Fibroblast of mammary gland (primary cell): Measurements from ENCODE around the gene RNU1-2.
A peak's percentile ranks its signal among the peaks of the same experiment; 100 is the strongest.
"Not testable (repeated sequence)": the region's sequence is repeated elsewhere in the genome, so short reads cannot be mapped to it uniquely, and the experiment has no call there.

ENCODE experiments used
- DNase-seq: peaks from one replicate; pipeline ENCODE4 v3.0.0-alpha.2; 2010; ENCODE audit warnings: low read depth
- H3K4me3 ChIP-seq: 2 replicates; pipeline ENCODE4 v1.5.1; 2011; ENCODE audit warnings: low read depth, mild to moderate bottlenecking, low read length, moderate library complexity; ENCODE audit not compliant: control insufficient read depth
- TF ChIP-seq, protein P1 (sequence below): conservative IDR thresholded peaks from 2 replicates; pipeline ENCODE4 v1.5.1; 2011; ENCODE audit warnings: low read depth, low read length, inconsistent platforms; ENCODE audit not compliant: control insufficient read depth, insufficient read depth

The RNU1-2 gene

DNA sequence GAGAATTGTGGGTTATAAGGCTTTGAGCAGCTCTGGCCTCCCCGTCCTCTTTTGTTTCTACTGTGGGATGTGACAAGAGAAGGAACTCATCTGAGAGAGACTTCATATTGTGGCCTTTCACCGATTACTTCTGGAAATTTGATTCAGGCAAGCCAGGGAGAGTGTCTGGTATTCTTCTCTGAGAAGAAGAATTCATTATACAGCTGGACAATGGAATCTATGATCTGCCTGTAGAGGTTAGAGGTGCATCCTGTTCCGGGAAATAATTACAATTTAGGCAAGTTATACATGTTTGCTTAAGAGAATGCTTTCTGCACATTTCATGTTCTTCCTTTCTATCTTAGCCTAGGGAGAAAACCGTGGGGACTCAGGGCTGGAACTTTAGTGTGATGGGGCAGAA lies 12.8 kb upstream of the RNU1-2 start:
- DNase-seq, result no peak
- TF ChIP-seq, protein P1, sequence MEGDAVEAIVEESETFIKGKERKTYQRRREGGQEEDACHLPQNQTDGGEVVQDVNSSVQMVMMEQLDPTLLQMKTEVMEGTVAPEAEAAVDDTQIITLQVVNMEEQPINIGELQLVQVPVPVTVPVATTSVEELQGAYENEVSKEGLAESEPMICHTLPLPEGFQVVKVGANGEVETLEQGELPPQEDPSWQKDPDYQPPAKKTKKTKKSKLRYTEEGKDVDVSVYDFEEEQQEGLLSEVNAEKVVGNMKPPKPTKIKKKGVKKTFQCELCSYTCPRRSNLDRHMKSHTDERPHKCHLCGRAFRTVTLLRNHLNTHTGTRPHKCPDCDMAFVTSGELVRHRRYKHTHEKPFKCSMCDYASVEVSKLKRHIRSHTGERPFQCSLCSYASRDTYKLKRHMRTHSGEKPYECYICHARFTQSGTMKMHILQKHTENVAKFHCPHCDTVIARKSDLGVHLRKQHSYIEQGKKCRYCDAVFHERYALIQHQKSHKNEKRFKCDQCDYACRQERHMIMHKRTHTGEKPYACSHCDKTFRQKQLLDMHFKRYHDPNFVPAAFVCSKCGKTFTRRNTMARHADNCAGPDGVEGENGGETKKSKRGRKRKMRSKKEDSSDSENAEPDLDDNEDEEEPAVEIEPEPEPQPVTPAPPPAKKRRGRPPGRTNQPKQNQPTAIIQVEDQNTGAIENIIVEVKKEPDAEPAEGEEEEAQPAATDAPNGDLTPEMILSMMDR, result no peak
- H3K4me3 ChIP-seq, result no peak overlapping the region

DNA sequence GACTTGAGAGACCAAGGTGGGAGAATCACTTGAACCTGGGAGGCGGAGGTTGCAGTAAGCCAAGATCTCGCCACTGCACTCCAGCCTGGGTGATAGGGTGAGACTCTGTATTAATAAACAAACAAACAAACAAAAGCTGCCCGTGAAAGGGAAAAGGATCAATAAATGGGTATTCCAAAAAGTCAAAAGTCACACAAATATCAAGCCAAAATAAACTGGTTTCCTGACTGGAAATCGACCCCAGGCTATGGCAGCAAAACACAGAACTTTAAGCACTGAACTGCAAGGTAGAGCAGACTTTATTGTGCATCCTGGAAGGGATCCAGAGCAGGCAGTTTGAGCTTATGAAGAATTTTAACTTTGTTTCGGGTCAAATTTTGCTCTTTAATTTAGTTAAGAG lies 11.3 kb upstream of the RNU1-2 start:
- not testable (repeated sequence) for DNase-seq, H3K4me3 ChIP-seq

DNA sequence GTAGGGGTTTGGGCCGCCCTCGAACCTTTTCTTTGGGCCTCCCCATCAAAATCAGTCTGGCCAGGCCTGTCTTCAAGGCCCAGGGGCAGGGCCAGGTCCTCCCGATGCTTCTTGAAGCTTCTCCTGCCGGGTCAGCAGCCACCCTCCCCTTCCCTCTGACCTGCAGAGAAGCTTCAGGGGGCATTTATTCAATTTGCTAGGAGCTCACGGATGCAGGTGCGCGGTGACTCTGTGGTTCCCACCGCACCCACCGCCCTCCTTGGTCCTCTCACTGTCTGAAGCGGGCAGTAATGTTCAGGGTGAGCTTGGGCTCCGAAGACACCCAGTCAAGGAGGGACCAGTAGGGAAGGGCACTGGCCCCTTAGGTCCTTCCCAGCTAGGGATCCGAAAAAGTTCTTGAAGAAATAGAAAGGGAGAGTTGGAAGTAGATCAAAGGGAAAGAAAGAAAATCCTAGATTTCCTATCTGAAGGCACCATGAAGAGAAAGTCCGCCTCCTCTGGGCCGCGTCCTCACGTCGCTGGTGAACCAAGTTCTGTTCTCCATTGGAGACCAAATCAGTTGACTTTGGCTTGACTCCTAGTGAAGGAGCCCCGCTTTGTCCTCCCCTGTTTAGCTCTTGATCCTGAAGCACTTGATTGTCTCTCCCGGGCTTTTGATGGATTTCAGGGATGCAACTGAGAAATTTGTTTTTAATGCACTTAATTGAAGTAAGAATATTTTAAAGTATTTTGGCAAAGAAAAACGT lies 8.7 kb upstream of the RNU1-2 start:
- no peak for DNase-seq
- no peak overlapping the region for H3K4me3 ChIP-seq
- TF ChIP-seq, protein P1, result no peak

DNA sequence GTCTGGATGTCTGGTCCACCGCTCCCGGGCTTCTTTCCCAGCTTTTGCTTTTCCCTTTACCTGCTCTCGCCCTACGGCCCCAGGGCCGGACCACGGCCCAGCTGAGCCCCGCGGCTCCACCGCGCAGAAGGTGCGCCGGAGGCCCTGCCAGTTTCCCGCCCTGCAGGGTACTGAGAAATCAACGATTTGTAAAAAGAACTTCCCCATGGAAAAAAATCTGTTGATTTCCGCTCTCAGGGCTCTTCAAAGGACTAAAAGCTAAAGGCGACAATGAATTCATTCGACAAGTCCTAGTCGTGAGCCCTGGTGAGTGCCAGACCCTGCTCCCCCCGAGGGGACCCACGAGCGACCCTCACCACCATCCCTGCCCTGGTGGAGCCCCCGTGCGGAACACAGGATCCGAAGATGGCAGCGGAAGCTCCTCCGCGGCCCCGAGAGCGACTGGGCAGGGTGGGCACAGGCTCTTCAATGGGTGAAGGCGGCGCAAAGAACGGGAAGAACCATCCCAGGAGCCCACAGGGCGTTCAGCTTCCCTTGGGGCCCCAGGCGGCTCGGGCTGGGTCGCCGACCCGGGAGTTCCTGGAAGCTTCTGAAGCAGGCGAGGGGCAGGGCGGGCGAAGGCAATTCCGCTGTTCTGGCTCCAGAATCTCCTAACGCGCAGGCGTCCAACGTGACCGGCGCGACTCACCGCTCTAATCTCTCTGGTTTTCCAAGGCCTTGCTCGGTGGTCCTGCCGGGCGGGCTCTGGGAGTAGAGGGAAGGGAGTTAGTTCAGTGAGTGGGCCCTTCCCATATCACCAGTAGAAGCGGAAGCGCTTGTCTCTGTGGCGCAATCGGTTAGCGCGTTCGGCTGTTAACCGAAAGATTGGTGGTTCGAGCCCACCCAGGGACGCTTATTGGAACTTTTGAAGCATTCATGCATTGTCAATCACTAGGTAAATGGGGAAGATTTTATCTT lies 6.6 kb upstream of the RNU1-2 start:
- TF ChIP-seq, protein P1, result no peak
- peak; percentile 79 for DNase-seq
- peak overlapping the region; percentile 64 for H3K4me3 ChIP-seq

DNA sequence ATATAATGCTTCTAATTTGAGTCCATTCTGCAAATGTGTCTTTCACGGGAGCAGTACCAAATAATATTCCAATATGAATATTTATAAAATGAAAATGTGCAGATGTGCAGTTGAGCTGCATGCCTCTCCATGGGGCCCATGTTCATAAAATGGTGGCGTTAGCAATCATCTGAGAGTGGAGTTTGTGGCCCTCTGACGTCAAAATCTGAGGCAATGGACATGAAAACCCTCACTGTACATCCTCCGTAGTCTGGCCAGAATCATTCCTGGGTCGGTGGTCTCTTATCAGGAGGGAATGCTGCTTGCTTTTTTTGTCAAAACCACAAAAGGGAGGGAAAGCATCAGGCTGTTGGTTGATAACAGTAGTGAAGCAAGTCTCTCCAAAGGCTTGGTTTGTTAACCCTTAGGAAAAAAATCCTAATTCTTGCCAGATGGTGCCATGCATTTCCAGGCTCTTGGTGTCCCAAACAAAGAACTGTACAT lies 5.2 kb upstream of the RNU1-2 start:
- not testable (repeated sequence) for H3K4me3 ChIP-seq, DNase-seq

DNA sequence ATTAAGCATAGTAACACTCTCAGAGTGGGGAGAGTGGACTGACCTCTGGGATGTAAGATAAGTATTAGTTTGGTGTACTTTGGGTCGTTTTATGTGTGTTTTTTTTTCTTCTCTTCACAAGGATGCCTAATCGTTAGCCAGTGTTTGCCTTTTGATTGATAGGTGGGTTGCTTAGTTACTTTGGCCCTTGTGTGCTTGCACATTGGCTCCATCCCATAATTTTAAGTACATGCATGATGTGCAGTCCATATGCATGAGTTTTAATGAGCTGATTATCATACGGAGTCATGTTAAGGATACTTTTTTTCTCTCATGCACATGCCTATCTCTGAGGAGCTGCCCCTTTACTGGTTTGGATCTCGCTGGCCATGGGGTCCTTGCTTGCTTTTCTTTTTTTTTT lies 4.7 kb upstream of the RNU1-2 start:
- not testable (repeated sequence) for H3K4me3 ChIP-seq, DNase-seq

DNA sequence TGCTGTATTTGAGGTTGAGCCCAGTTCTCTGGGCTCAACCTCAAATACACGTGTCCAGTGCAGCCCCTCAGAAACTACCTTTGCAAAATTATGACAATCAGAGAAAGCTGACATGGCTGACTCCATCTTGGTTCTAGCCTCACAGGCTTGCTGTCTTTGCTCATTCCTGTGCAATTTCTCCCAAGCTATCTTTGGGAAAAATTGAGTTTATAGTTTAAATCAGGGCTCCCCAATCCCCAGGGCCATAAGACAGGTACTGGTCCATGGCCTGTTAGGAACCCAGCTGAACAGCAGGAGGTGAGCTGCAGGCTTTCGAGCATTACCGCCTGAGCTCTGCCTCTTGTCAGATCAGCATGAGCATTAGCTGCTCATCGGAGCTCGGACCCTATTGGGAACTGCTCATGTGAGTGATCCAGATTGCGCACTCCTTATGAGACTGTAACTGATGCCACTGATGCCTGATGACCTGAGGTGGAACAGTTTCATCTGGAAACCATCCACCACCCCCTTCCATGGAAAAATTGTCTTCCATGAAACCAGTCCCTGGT lies 2.7 kb upstream of the RNU1-2 start:
- not testable (repeated sequence) for H3K4me3 ChIP-seq, DNase-seq

DNA sequence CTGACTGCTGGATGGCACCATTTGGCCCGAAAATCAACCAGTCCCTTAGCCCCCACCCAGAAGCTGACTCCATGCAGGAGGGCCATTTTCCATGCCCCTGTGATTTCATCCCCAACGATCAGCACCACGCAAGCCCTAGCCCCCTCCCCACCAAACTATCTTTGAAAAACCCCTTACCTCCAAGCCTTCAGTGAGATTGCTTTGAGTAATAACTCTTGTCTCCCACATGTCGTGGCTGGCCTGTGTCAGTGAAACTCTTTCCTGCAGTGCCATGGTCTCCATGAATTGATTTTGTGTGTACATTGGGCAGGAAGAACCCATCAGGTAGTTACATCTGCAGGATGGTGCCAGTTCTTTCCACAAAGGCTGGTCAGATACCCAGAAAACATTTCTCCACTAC lies 2.0 kb upstream of the RNU1-2 start:
- H3K4me3 ChIP-seq, DNase-seq: not testable (repeated sequence)

DNA sequence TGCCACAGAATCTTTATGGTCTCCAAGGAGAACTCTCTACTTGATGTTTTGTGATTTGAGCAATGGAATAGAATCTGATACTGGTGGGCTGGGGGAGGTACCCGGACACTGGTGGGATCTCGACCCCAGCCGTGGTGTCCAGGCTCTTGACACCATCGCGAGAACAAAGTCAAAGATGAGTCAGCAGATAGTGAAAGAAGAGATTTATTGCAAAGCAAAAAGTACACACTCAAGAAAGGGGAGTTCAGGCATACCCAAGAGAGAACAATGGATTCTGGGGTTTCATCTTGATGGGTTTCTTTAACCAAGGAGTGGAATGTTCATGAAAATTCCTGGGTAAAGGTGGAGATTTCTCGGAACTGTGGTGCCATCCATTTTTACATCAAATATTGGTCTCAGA lies 1.4 kb upstream of the RNU1-2 start:
- DNase-seq, H3K4me3 ChIP-seq: not testable (repeated sequence)

DNA sequence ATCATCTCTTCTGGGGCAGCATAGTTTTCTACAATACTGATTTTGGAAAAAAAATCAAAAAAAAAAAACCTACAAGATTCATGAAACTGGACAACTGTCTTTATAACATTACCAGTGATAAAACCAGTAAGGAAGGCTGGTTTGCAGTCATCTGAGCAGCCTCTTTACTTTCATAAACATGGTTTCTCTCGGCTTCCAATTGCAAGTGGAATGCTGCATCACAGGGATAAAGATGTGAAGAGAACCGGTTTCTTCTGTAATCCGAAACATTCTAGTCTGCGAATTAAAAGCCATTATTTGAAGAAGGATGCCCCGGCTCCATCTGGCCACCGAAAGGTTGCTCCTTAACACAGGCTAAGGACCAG lies 565 bp upstream of the RNU1-2 start:
- DNase-seq, result not testable (repeated sequence)
- peak overlapping the region; percentile 34 for H3K4me3 ChIP-seq

DNA sequence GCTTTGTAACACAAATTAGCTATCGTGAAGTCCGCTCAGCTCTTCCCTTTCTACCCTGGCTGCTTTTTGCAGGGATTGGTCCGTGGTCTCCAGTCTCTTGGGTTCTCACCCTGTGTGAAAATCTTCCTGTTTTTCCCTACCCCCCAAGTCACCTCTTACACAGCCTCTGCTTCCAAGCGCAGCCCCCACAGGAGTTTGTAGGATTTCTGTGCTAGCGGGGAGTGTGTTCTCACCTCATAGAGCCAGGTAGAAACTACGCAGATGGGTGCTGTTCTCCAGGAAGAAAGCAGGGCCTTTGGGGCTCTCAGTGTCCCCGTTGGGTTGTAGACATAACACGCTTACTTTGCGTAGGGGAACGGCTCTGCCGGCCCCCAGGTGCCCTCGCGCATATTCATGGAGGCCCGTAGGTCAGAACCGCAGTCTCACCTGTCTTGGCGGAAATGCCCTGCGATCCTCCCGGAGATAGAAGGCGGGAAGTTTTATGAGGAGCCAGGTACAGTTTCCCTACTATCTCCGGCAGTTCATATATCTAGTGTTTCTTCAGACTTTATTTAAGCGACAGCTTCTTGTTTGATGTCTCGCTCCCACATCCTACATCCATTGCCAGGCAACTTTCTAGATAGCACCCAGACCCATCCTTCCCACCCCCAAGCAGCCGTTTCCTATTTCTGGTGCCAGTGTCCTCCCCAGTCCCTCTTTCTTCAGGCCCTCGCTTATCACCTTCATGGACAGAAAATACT lies 706 bp downstream of the RNU1-2 start:
- H3K4me3 ChIP-seq, result peak overlapping the region; percentile 33
- DNase-seq, result peak; percentile 76

DNA sequence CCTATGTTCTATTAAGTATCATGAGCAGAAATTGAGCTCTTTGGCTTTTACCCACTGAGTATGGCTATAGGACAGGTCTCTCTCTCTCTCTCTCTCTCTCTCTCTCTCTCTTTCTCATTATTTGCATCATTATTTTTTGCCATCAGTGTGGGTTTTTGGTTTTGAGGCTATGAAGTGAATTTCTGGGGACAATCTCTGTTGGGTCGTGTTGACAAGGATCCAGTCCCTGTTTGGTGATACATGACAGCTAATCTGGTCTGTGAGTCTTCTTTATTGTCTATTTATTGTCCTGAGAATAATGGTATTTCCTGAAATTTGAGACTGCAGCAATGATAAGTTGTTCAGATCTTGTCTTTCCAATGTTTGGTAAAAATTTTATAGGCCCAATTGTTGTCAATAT lies 1.9 kb downstream of the RNU1-2 start:
- DNase-seq, H3K4me3 ChIP-seq: not testable (repeated sequence)

DNA sequence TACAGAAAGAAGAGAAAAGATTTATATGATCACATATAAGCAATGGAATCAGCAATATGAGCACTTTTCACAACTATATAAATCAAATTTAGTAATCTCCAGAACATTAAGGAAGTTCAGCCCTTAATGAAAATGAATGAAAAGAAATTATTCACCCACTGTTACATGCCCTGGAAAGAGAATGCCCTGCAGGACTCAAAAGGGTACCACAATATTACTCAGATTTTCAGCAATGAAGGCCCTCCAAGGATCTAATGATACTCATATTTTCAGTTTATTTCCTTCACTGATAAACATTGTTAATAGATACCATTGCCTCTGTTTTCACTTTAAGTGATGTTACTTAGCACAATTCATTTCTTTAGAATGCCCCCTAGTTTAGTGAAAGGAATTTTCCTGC lies 2.5 kb downstream of the RNU1-2 start:
- H3K4me3 ChIP-seq, DNase-seq: not testable (repeated sequence)

DNA sequence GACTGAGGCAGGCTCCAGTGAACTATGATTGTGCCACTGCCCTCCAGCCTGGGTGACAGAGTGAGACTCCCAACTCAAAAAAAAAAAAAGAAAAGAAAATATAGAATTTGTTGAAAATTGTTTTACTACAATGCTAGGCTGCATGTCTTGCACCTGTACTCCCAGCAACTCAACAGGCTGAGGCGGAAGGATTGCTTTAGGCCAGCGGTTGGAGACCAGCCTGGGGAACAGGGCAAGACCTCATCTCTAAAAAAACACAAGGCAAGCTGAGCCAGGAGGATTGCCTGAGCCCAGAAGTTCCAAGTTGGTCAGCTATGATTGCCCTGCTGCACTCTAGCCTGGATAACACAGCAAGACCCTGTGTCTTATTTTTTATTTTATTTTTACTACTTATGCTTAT lies 3.2 kb downstream of the RNU1-2 start:
- DNase-seq, H3K4me3 ChIP-seq: not testable (repeated sequence)
